T-helper 1 cell treated with Interleukin-12 subunit alpha and Interleukin-12 subunit beta and Interleukin-4 antibody, amounts not matched to agents 30 ng/mL and 1 ng/mL, for 36 hours (primary cell): ENCODE measurements around the gene DIS3L2. TPM values are rescaled to one million over a fixed set of nuclear protein-coding genes. Genes with fewer than 3 reads are reported as not detected.

ENCODE experiments used
- intact Hi-C: fragments of 100-400 bp; cut with micrococcal nuclease; formaldehyde crosslinking; loops from one replicate; pipeline ENCODE4 v1.15.1; 2024
- total RNA-seq: library from RNA; stranded (reverse); gene quantifications from 2 replicates; pipeline ENCODE4 v1.2.3, GENCODE V29; 2022

DIS3L2 gene, protein sequence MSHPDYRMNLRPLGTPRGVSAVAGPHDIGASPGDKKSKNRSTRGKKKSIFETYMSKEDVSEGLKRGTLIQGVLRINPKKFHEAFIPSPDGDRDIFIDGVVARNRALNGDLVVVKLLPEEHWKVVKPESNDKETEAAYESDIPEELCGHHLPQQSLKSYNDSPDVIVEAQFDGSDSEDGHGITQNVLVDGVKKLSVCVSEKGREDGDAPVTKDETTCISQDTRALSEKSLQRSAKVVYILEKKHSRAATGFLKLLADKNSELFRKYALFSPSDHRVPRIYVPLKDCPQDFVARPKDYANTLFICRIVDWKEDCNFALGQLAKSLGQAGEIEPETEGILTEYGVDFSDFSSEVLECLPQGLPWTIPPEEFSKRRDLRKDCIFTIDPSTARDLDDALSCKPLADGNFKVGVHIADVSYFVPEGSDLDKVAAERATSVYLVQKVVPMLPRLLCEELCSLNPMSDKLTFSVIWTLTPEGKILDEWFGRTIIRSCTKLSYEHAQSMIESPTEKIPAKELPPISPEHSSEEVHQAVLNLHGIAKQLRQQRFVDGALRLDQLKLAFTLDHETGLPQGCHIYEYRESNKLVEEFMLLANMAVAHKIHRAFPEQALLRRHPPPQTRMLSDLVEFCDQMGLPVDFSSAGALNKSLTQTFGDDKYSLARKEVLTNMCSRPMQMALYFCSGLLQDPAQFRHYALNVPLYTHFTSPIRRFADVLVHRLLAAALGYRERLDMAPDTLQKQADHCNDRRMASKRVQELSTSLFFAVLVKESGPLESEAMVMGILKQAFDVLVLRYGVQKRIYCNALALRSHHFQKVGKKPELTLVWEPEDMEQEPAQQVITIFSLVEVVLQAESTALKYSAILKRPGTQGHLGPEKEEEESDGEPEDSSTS
- 41.9 and 45.6 TPM in 2 replicates for total RNA-seq

DNA sequence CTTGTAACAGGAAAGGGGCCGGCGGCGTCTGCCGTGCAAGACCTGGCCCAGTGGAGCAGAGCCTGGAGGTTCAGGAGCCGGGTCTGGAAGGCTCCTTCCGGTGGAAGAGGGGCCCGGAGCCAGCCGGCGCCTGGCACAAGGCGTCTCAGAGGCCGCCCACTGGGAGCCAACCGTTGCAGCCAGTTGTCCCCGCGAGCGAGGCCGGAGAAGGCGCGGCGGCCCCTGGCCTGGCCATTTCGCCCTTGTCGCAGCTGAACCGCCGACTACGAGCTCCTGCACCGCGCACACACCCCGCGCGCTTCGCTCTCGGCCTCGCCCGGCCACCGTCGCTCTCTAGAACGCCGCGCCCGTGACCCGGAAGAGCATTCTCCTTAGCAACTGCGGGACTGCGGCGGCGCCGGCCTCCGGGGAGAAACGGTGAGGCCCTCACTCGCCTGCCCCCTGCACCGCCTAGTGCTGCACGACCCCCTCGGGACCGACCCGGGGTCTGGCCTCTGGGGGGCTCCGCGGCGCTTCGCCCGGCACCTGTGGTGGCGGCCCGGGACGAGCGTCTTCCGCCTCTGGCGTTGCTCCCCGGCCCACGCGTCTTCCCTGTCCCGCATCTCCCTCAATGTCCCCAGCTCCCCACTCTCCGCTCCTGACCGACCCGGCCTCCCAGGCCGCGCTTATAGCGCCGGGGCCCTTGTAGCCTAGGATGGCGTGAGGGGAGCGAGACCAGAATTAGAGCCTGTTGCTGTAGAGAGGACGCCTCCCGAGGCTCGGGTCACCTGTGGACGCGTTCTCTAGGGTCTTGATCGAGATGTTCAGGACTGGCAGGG is at the start of gene DIS3L2:
DIS3L2 (plus strand) TSS at position 365 of the 818 bp plus-strand sequence. CDS start 53,215 bp downstream, outside the sequence.
- intact Hi-C loops: loop anchor here (1.0 to 2.0 kb wide), 6 partner anchors 175 to 736 kb away; partner anchors contain the start of genes COPS7B, GIGYF2 and PDE6D

DNA sequence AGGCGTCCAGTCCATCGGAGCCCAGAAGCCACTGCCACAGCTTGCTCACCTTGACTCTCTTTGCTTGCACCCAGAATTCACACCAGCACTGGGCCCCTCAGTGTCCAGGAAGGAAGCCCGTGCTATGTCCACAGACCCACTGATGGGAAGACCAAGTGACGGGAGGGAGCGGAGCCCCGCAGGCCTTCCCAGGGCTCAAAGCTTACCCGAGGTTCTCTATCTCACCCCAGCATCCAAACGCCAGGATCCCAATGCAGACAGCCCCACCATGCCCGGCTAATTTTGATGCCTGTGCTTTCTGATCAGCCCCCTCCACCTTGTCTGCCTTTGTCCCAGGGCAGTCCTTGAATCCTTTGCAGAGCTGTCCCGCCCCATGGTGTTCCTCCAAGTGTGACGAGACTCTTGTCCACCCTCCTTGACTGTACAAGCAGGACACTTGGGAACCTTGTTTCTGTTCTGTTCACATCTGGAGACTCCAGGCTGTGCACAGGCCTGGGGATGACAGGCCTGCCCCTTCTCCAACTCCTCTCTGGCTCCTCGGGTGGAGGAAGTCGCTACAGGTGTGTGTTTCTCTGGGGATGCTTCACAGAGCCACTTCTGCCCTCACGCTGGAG is 47.3 kb upstream of the DIS3L2 start:
- intact Hi-C loops: no loop called here

DNA sequence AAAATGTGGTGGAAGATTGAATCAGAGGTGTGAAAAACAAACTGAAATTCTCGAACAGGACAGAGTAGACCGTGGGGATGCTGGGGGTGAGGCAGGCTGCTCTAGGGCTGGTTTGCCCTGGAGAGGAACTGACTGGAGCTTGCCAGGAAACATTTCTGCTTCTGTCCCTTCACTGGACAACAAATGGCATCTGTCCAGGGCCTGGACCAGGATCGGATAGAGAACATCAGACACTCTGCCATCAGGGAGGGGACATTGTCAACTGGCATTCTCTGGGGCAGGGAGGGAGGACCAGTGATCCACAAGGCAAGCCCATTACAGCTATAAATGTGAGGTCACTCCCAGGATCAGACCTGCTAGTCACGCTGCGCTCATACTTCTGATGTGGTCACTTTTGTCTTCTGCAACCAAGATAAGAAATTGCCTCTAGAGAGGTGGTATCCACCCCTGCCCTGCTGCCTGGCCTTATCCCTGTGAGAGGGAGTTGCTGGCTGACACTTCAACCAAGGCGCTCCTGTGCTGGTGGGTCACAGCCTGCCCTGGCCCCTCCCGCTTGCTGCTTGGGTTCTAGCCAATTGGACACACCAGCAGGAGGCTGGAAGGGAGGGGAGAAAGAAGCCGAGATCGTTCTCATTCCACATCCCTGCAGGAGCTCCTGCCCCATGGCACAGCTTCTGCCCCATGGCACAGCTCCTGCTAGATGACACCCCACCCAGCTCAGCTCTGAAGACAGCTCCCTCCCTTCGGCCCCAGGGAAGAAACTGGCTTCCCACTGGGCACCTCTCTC is 44.0 kb upstream of the DIS3L2 start:
- intact Hi-C loops: no loop called here

DNA sequence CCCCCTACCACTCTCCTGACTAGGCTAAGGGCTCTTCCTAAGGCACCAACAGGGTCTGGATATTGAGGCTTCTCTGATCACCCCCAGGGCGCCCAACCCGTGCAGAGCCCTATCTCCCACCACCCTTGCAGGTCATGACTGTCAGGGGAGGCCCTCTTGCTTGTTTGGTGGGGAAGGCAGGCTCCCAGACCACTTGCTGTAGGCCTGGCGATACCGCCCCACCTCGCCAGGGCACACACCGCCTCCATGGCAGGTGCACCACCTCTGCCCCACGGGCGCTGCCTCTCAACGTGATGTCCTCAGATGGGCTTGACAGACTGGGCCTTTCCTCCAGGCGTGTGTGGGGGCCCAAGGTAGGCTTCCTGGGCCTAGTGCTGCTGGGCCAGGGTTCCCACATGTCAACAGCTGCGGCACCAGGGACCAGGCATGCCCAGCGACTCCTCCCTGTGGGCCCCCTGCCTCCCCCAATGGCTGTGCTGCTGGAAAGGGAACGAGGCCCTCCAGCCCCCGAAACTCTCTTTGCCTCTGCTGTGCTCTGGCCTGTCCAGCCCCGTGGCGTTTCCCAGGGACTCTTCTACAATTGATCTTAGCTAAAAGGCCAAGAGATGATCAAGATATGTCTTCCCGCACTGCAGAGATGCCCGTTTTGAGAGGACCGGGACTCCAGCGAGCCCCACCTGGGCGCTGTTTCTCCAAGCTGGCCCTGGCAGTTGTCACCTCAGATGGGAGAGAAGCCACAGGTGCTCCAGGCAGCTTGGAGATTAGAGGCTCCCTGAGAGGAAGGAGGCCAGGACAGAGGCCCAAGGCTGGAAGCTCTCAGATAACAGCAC is 42.8 kb upstream of the DIS3L2 start:
- intact Hi-C loops: no loop called here

DNA sequence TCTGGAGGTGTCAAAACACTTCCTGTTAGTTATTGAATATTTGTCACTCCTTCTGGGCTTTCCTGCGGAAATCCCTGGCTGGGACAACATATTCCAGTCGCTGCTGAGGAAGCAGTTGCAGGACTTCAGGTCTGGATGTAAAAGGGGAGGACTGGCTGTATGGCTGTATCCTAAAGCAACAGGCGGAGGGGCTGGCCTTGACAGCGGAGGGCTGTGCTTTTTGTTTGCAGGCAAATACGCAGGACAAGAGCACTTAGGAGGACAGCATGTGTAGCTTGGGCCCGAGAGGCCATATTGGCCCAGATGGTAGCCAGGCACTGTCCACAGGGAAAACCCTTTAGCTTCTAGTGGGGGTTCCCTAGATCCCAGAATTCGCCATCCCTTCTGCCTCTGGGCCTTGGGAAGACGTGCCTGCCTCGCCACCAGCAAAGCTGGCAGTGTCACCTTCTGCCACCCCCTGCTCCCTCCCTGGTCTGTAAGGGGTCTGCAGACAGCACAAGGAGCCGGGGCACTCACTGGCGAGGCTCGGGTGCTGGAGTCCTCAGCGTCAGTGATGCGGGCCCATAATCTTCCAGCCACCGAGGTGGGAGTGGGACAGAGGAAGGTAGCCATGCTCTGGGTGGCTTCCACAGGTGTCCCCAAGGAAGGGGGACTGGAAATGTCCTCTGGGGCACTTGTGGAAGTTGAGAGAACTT is 42.0 kb upstream of the DIS3L2 start:
- intact Hi-C loops: no loop called here

DNA sequence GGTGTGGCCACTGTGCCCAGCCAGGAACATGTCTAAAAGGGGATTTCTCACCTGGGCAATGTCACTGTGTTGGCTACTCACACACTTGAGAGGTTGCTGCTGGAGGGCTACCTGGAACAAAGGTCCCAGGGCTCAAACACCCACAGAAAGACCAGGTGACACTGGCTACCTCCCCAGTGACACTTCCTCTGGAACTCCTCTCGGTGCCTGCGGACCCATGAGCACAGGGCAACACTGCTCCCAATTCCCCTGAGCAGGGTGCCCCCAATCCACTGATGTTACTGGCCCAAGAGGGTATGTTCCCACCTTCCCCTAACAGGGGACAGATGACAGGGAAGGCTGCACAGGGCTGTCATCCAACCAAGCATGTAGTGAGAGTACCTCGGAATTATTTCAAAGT is 41.1 kb upstream of the DIS3L2 start:
- intact Hi-C loops: no loop called here

DNA sequence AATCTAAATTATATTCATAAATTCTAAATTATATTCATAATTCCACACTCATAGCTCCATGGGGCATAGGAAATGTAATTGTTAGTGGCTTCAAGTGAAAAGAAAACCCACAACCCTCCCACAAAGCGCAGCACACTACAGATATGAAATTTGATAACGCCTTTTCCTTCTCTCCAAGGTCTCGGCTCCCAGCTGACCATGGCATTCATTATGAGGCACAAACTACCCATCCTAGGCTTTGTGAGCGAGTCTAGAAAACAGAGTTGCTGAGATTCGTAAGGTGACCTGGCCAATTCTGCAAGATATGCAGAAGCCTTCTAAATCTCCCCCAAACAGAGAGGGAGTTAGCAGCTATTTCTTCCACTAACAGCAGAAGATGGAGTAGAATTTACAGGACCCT is 40.7 kb upstream of the DIS3L2 start:
- intact Hi-C loops: no loop called here

DNA sequence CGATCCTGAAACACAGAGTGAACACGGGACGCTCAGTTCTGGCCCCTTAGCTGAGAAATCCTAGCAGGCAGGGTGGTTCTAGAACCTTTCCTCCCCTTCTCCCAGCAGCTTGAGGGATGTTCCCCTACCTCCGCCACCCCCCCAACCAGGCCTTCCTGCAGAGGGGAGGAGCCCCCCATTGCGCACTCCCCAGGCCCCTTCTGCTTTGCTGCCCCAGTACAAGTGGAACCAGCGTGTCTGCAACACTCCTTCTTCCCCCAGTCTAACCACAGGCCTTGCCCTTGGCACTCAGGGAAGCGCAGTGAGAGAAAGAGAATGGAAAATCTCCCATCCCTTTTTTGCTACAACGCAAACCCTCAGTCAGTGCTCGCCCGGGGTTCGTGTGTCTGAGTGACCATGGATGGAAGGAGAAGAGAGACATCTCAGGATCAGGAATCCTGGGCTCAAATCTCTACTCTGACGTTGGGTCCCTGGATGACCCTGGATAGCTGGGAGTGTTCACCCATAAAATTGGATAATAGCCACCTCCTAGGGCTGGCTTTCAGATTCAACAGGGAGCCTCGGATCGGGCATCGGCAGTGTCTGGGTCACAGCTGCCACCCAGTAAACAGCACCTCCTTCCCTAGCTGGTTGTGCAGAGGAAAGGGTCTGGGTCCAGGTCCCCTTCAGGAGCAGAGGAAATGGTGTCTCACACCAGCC is 39.1 kb upstream of the DIS3L2 start:
- intact Hi-C loops: no loop called here

DNA sequence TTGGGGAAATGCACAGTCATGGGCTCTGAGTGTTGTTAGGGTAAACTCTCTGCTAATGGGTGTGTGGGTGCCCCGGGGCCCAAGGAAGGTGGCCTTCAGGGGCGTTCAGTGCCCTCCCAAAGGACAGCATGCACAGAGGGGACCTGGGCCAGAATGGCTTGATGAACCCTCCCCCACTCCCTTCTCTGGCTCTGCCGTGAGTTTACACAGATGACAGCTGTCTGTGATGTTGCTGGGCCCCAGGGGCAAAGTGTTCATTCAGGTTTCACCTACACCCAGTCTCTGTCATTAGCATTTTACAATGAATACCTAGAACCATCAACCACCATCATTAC is 38.5 kb upstream of the DIS3L2 start:
- intact Hi-C loops: no loop called here

DNA sequence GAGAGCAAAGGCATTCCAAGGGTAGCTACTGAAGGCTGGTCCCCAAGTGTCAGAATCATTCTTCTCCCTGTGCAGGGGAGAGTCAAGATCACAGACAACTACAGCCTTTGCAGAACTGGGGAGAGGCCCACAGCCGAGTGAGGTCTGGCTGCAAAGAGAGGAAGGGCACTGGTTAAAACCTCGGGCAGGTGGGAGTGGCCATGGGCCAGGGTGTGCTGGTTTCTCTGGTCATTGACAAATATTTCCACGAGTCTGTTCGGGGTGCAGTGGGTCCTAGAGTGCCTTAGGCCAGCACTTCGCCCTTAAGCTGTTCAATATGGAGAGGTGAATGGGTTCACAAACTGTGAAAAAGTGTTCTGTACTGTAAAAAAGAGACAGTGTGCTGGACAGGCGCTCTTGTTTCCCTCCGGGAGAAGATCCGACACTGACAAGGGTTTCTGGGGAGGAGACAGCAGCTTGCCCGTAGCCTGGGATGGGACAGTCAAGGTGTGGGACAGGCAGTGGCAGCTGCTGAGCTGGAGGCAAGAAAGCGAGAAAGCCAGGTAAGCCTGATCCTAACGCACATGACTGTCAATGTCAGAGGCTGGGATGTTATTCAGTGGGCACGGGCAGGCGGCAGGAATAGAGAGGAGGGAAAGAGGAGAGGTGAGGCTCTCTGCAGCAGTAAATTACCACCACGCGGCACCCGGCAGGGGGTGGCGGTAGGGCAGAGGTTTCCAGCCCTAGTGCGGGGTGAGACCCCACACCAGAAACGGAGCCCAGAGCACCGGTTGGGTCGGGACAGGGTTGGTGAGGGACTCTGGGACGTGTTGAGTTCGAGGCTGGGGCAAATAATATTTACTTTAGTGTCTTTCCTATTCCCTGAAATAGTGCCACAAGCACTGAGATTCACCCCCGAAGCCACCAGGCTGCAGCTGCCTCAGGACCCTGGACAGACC is 37.3 kb upstream of the DIS3L2 start:
- intact Hi-C loops: loop anchor here (2.0 kb wide), 1 partner anchor 17 kb away; no protein-coding TSS in a partner anchor

DNA sequence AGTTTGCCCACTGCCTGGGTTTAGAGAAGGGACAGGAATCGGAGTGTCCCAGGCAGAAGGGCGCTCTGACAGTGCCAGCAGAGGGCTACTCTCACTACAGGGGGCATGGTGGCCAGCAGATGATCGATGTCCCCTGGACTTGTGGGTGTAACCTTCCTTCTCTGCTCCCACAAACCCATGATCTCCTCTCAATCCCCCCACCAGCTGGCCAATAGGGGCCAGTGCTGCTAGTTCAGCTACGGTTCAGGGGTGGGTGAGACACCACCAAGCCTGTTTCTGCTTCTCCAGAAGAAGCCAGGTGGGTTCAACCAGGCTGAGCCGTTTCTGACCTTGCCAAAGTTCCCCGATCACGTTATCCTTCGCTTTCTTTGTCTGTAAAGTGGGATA is 36.6 kb upstream of the DIS3L2 start:
- intact Hi-C loops: loop anchor here (1.0 to 5.0 kb wide), 6 partner anchors 18 to 515 kb away; no protein-coding TSS in a partner anchor

DNA sequence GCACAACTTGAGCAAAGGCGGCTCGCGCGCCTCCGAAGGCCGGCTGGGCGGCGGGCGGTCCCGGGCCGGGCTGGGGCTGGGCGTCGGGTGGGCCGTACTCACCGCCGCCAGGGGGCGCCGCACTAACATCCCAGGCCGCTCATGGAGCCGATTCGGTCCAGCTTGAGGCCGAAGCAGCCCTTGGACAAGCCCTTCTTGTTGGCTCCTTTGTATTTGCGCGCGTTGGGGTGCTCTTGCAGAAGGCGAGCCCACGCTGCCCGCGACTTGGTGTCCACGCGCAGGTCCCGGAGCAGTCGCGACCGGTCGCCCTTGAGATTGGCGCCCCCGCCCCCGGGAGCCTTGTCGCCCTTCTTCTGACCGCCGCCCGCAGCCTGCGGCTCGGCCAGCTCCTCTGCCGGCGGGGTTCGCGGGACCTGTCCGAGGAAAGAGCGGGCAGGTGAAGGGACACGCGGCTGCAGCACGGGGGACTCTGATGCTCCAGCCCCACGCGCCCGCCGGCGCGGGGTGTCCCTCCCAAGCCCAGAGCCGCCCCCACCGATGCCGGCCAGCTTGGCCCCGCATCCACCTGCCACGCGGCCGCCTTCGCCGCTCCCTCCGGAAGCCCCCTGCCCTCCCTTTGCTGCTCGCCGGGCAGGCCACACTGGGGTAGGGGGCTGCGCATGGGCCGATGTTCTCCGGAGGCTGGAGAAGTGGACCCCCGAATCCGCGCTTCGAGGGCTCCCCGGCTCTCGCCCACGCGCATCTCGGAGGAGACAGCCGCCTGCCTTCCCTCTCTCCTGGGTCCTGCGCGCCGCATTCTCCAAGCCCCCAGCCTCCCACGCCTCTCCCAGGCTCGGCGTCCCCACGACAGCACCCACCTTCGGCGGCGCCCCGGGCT is 36.0 kb upstream of the DIS3L2 start:
- intact Hi-C loops: loop anchor here (1.0 to 5.0 kb wide), 7 partner anchors 19 to 515 kb away; no protein-coding TSS in a partner anchor

DNA sequence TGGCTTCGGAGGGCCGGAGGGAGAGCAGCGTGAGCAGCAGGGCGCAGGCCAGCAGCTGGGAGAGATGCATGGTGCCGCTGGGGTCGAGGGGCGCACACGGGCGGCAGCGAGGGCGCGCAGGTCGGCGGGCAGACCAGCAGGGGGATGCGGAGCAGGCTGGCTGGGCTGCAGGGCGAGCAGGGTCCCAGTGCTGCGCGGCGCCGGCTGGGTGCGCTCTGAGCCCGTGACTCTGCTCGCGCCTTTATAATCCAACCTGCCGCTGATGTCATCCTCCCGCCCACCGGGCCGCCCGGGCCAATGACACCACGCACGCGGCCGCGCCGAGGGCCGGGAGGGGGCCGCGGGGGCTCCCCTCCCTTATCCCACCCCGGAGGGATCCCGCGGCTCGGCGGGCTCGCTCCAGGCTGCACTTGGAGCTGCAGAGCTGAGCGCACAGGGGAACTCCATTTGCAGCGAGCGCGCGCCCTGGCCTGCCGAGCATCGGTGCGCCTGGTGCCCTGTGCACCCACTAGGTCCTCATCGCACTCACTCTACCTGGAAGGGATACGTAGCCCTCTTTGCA is 35.3 kb upstream of the DIS3L2 start, which contains the start of gene NPPC:
NPPC (minus strand) TSS at position 217 of the 562 bp plus-strand sequence; CDS start at position 70, 147 bp downstream.
- intact Hi-C loops: loop anchor here (2.0 to 5.0 kb wide), 2 partner anchors 213 to 306 kb away; no protein-coding TSS in a partner anchor

DNA sequence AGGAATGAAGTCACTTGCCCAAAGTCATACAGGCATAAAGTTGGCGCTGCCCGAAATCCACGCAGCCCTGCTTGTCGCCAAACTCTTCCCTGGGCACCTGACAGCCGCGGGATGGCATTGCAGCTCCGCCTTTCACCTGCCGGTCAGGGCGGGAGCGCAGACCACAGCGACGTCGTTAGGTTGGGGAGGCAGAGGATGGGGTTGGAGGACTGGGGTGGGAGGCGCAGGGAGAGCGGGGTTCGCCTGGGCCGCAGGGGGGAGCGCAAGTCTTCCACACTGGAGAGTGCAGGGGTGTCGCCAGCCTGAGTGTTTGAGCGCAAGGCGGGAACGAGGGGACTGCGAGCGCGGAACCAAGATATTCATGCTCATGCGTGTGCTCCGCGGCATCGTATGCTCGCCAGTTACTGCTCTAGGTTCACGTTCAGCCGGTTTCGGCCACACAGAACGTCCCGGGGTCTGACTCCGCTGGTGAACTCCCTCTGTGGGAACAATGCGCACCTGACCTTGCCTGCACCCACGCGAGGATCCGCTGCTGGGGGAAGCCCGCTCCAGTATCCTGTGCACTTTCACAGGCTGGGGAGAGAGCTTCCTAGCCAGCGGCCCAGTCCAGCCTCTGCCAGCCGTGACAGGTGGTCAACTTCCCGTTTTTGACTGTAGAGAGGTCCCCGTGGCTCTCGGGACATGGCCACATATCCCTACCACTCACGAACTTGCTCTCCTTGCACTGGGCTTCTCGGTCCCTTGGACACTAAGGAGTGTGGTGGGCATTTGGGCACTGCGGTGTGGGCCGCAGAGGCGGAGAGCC is 34.5 kb upstream of the DIS3L2 start:
- intact Hi-C loops: loop anchor here (2.0 to 5.0 kb wide), 2 partner anchors 212 to 305 kb away; no protein-coding TSS in a partner anchor
